Activated naive CD8-positive, alpha-beta T cell treated with anti-CD3 and anti-CD28 coated beads, Interleukin-2, amount 50 U/mL, for 24 hours (primary cell): ENCODE results near the gene CTDP1.
"Not testable (repeated sequence)": the region's sequence is repeated elsewhere in the genome, so short reads cannot be mapped to it uniquely, and the experiment has no call there.

Experiments used
- ATAC-seq: fragments of 150-1000 bp; cut with Tn5 transposase; one replicate; pipeline ENCODE4 v1.10.0; 2021
- DNase-seq: peaks from one replicate; pipeline ENCODE4 v3.0.0; 2021
- H3K27ac Mint-ChIP-seq: one replicate; pipeline ENCODE4 v1.8.0; 2021; ENCODE audit warnings: mild to moderate bottlenecking, mixed read lengths
- H3K27me3 Mint-ChIP-seq: one replicate; pipeline ENCODE4 v1.8.0; 2021; ENCODE audit warnings: mixed read lengths
- H3K36me3 Mint-ChIP-seq: one replicate; pipeline ENCODE4 v1.8.0; 2021; ENCODE audit warnings: low read depth, mixed read lengths
- H3K4me1 Mint-ChIP-seq: one replicate; pipeline ENCODE4 v1.8.0; 2021; ENCODE audit warnings: mixed read lengths
- H3K4me3 Mint-ChIP-seq: one replicate; pipeline ENCODE4 v1.8.0; 2021; ENCODE audit warnings: mild to moderate bottlenecking, moderate library complexity, mixed read lengths
- H3K9me3 Mint-ChIP-seq: one replicate; pipeline ENCODE4 v1.8.0; 2021; ENCODE audit warnings: mixed read lengths

CTDP1 gene

GRCh38 chr18:79684283-79684631 lies 4.7 kb downstream of the CTDP1 start:
- ATAC-seq: no peak

GRCh38 chr18:79684787-79685186 lies 5.2 kb downstream of the CTDP1 start:
- Mint-ChIP-seq H3K27ac (peak overlapping the region; percentile 32), H3K36me3 (peaks cover 35% of the 10 kb centered on the region), H3K9me3 (no peaks in the 10 kb centered on the region), H3K27me3 (peaks cover 1% of the 10 kb centered on the region), H3K4me1 (peaks cover 74% of the 10 kb centered on the region), H3K4me3 (peak overlapping the region; percentile 97)
- ATAC-seq: peak; percentile 3
- no peak for DNase-seq

More at GRCh38 chr18:79684283-79684631, 4.7 kb downstream of the CTDP1 start:
- H3K36me3 Mint-ChIP-seq: peaks cover 35% of the 10 kb centered on the region
- peak; percentile 14 for DNase-seq
- peak overlapping the region; percentile 92 for H3K27ac Mint-ChIP-seq
- no peaks in the 10 kb centered on the region for H3K9me3 Mint-ChIP-seq
- peak overlapping the region; percentile 97 for H3K4me3 Mint-ChIP-seq
- H3K27me3 Mint-ChIP-seq: peaks cover 1% of the 10 kb centered on the region
- H3K4me1 Mint-ChIP-seq: peaks cover 76% of the 10 kb centered on the region

GRCh38 chr18:79685281-79685680 lies 5.7 kb downstream of the CTDP1 start:
- H3K27ac Mint-ChIP-seq: peak overlapping the region; percentile 32
- DNase-seq (peak; percentile 35), ATAC-seq (peak; percentile 29)
- peaks cover 35% of the 10 kb centered on the region for H3K36me3 Mint-ChIP-seq
- peaks cover 75% of the 10 kb centered on the region for H3K4me1 Mint-ChIP-seq
- H3K27me3 Mint-ChIP-seq: peaks cover 1% of the 10 kb centered on the region
- no peaks in the 10 kb centered on the region for H3K9me3 Mint-ChIP-seq
- peak overlapping the region; percentile 97 for H3K4me3 Mint-ChIP-seq

GRCh38 chr18:79685971-79686370 lies 6.4 kb downstream of the CTDP1 start:
- H3K9me3 Mint-ChIP-seq: no peaks in the 10 kb centered on the region
- peaks cover 70% of the 10 kb centered on the region for H3K4me1 Mint-ChIP-seq
- ATAC-seq: no peak
- peak overlapping the region; percentile 70 for H3K27ac Mint-ChIP-seq
- peaks cover 1% of the 10 kb centered on the region for H3K27me3 Mint-ChIP-seq
- H3K4me3 Mint-ChIP-seq: peak overlapping the region; percentile 16
- no peak for DNase-seq
- peaks cover 31% of the 10 kb centered on the region for H3K36me3 Mint-ChIP-seq

- Mint-ChIP-seq H3K27me3 (no peaks in the 10 kb centered on the region), H3K27ac (no peak overlapping the region), H3K4me3 (no peak overlapping the region), H3K36me3 (peaks cover 20% of the 10 kb centered on the region), H3K9me3 (no peaks in the 10 kb centered on the region), H3K4me1 (peaks cover 59% of the 10 kb centered on the region)
- DNase-seq (peak; percentile 12), ATAC-seq (no peak)
Observed at GRCh38 chr18:79687806-79688205, 8.2 kb downstream of the CTDP1 start.

- Mint-ChIP-seq H3K27me3 (no peaks in the 10 kb centered on the region), H3K9me3 (no peaks in the 10 kb centered on the region), H3K4me3 (no peak overlapping the region), H3K4me1 (peaks cover 49% of the 10 kb centered on the region), H3K27ac (no peak overlapping the region), H3K36me3 (peaks cover 14% of the 10 kb centered on the region)
- DNase-seq (no peak), ATAC-seq (no peak)
Observed at GRCh38 chr18:79690071-79690470, 10.5 kb downstream of the CTDP1 start.

- ATAC-seq (peak; percentile 41), DNase-seq (no peak)
- Mint-ChIP-seq H3K36me3 (peaks cover 20% of the 10 kb centered on the region), H3K27me3 (no peaks in the 10 kb centered on the region), H3K27ac (peak overlapping the region; percentile 22), H3K4me1 (peaks cover 43% of the 10 kb centered on the region), H3K4me3 (no peak overlapping the region), H3K9me3 (no peaks in the 10 kb centered on the region)
Observed at GRCh38 chr18:79690586-79691482, 11.2 kb downstream of the CTDP1 start.

GRCh38 chr18:79692056-79692455 lies 12.5 kb downstream of the CTDP1 start:
- Mint-ChIP-seq H3K9me3 (no peaks in the 10 kb centered on the region), H3K27me3 (no peaks in the 10 kb centered on the region), H3K27ac (no peak overlapping the region), H3K4me3 (no peak overlapping the region), H3K4me1 (peaks cover 35% of the 10 kb centered on the region), H3K36me3 (peaks cover 14% of the 10 kb centered on the region)
- no peak for DNase-seq
- no peak for ATAC-seq

- no peaks in the 10 kb centered on the region for H3K27me3 Mint-ChIP-seq
- ATAC-seq (no peak), DNase-seq (no peak)
- no peaks in the 10 kb centered on the region for H3K9me3 Mint-ChIP-seq
- H3K4me3 Mint-ChIP-seq: no peak overlapping the region
- no peak overlapping the region for H3K27ac Mint-ChIP-seq
- H3K4me1 Mint-ChIP-seq: peaks cover 31% of the 10 kb centered on the region
- H3K36me3 Mint-ChIP-seq: peaks cover 15% of the 10 kb centered on the region
Observed at GRCh38 chr18:79692886-79693285, 13.3 kb downstream of the CTDP1 start.

GRCh38 chr18:79693561-79694205 lies 14.1 kb downstream of the CTDP1 start:
- Mint-ChIP-seq H3K4me3 (no peak overlapping the region), H3K9me3 (no peaks in the 10 kb centered on the region), H3K36me3 (peaks cover 22% of the 10 kb centered on the region), H3K27ac (no peak overlapping the region), H3K27me3 (no peaks in the 10 kb centered on the region), H3K4me1 (peaks cover 28% of the 10 kb centered on the region)
- ATAC-seq: no peak
- DNase-seq: no peak

- H3K36me3 Mint-ChIP-seq: peaks cover 24% of the 10 kb centered on the region
- not testable (repeated sequence) for H3K27me3 Mint-ChIP-seq, H3K27ac Mint-ChIP-seq, H3K9me3 Mint-ChIP-seq, ATAC-seq, H3K4me3 Mint-ChIP-seq, DNase-seq
- peaks cover 22% of the 10 kb centered on the region for H3K4me1 Mint-ChIP-seq
Observed at GRCh38 chr18:79694206-79694894, 14.7 kb downstream of the CTDP1 start.

GRCh38 chr18:79694895-79695213 lies 15.3 kb downstream of the CTDP1 start:
- DNase-seq: no peak
- Mint-ChIP-seq H3K36me3 (peaks cover 28% of the 10 kb centered on the region), H3K27me3 (no peaks in the 10 kb centered on the region), H3K27ac (no peak overlapping the region), H3K4me3 (no peak overlapping the region), H3K4me1 (peaks cover 25% of the 10 kb centered on the region), H3K9me3 (no peaks in the 10 kb centered on the region)
- no peak for ATAC-seq

- no peak overlapping the region for H3K27ac Mint-ChIP-seq
- no peak for DNase-seq
- H3K9me3 Mint-ChIP-seq: no peaks in the 10 kb centered on the region
- no peak overlapping the region for H3K4me3 Mint-ChIP-seq
- no peak for ATAC-seq
- peaks cover 27% of the 10 kb centered on the region for H3K4me1 Mint-ChIP-seq
- no peaks in the 10 kb centered on the region for H3K27me3 Mint-ChIP-seq
- H3K36me3 Mint-ChIP-seq: peaks cover 32% of the 10 kb centered on the region
Observed at GRCh38 chr18:79695269-79695668, 15.7 kb downstream of the CTDP1 start.

GRCh38 chr18:79695856-79696850 lies 16.6 kb downstream of the CTDP1 start:
- no peak overlapping the region for H3K27ac Mint-ChIP-seq
- H3K9me3 Mint-ChIP-seq: no peaks in the 10 kb centered on the region
- H3K27me3 Mint-ChIP-seq: no peaks in the 10 kb centered on the region
- H3K4me1 Mint-ChIP-seq: peaks cover 25% of the 10 kb centered on the region
- peaks cover 40% of the 10 kb centered on the region for H3K36me3 Mint-ChIP-seq
- H3K4me3 Mint-ChIP-seq: no peak overlapping the region
- ATAC-seq (no peak), DNase-seq (no peak)
